Myocyte (in vitro differentiated cells): Measurements from ENCODE around the gene NOX3. TPM values are rescaled to one million over a fixed set of nuclear protein-coding genes. Genes with fewer than 3 reads are reported as not detected.
A peak's percentile ranks its signal among the peaks of the same experiment; 100 is the strongest.

Experiments
- DNase-seq: peaks from one replicate; pipeline ENCODE4 v3.0.0-alpha.2; 2012; ENCODE audit warnings: low read depth
- total RNA-seq: library from RNA; depleted of rRNA; stranded (reverse); fragments of >200 nt; gene quantifications from 2 replicates; pipeline ENCODE4 v1.2.3, GENCODE V29; 2014

NOX3 gene
- total RNA-seq, 1 donor from 2014 or later, result not detected

- DNase-seq, result no peak
Measured at GRCh38 chr6:155402656-155403304, 52.9 kb downstream of the NOX3 start.

GRCh38 chr6:155400654-155400965 lies 55.0 kb downstream of the NOX3 start:
- DNase-seq, result peak; percentile 26

GRCh38 chr6:155399745-155400653 lies 55.6 kb downstream of the NOX3 start:
- DNase-seq, result no peak

- no peak for DNase-seq
Measured at GRCh38 chr6:155399062-155399744, 56.4 kb downstream of the NOX3 start.

GRCh38 chr6:155398701-155399061 lies 57.0 kb downstream of the NOX3 start:
- DNase-seq, result no peak

- no peak for DNase-seq
Measured at GRCh38 chr6:155398221-155398620, 57.4 kb downstream of the NOX3 start.

- DNase-seq, result no peak
Measured at GRCh38 chr6:155397172-155397705, 58.4 kb downstream of the NOX3 start.

GRCh38 chr6:155396605-155397004 lies 59.0 kb downstream of the NOX3 start:
- no peak for DNase-seq

- DNase-seq, result no peak
Measured at GRCh38 chr6:155395339-155395738, 60.3 kb downstream of the NOX3 start.

GRCh38 chr6:155389130-155389529 lies 66.5 kb downstream of the NOX3 start:
- DNase-seq, result no peak

- no peak for DNase-seq
Measured at GRCh38 chr6:155388591-155388990, 67.0 kb downstream of the NOX3 start.

GRCh38 chr6:155387481-155387880 lies 68.2 kb downstream of the NOX3 start:
- DNase-seq, result no peak

GRCh38 chr6:155384321-155384952 lies 71.2 kb downstream of the NOX3 start:
- DNase-seq, result no peak

GRCh38 chr6:155383913-155384312 lies 71.7 kb downstream of the NOX3 start:
- DNase-seq, result no peak

- DNase-seq, result no peak
Measured at GRCh38 chr6:155382338-155382685, 73.3 kb downstream of the NOX3 start.

GRCh38 chr6:155381673-155382337 lies 73.8 kb downstream of the NOX3 start:
- peak; percentile 5 for DNase-seq

- no peak for DNase-seq
Measured at GRCh38 chr6:155380666-155381332, 74.8 kb downstream of the NOX3 start.

- DNase-seq, result no peak
Measured at GRCh38 chr6:155378724-155379123, 76.9 kb downstream of the NOX3 start.

GRCh38 chr6:155378276-155378675 lies 77.4 kb downstream of the NOX3 start:
- DNase-seq, result no peak

GRCh38 chr6:155377061-155377460 lies 78.6 kb downstream of the NOX3 start:
- peak; percentile 5 for DNase-seq
